ENCODE measurements around the gene PLAGL1.

Gene PLAGL1

DNA sequence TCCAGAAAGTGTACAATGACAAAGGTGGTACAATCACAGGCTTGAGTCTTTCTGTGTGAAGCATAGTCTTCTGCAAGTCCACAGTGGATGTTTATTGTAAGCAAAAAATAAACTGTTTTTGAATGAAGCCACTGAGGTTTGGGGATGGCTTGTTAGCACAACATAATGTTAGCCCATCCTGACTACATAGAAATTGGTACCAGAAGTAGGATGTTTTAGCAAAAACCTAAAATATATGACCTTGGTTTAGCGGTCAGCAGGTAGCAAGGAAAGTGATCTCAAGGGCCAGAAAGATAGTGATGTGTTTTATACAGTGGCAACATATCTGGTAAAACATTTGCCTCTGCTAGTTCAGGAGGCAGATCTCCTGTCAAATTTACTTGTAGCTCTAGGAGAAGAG, 15.8 kb downstream of the PLAGL1 start:
- H4K20me1 ChIP-seq (ENCODE audit: insufficient read depth), result no peaks in the 10 kb centered on the region
- TF ChIP-seq, protein P1, sequence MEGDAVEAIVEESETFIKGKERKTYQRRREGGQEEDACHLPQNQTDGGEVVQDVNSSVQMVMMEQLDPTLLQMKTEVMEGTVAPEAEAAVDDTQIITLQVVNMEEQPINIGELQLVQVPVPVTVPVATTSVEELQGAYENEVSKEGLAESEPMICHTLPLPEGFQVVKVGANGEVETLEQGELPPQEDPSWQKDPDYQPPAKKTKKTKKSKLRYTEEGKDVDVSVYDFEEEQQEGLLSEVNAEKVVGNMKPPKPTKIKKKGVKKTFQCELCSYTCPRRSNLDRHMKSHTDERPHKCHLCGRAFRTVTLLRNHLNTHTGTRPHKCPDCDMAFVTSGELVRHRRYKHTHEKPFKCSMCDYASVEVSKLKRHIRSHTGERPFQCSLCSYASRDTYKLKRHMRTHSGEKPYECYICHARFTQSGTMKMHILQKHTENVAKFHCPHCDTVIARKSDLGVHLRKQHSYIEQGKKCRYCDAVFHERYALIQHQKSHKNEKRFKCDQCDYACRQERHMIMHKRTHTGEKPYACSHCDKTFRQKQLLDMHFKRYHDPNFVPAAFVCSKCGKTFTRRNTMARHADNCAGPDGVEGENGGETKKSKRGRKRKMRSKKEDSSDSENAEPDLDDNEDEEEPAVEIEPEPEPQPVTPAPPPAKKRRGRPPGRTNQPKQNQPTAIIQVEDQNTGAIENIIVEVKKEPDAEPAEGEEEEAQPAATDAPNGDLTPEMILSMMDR (conservative IDR thresholded peaks at IDR 0.05; ENCODE audit: low read depth, low read length), result no peak
- H2AFZ ChIP-seq (ENCODE audit: low read depth), result no peak overlapping the region
- no peaks in the 10 kb centered on the region for H3K36me3 ChIP-seq (ENCODE audit: insufficient read depth)
- H3K27me3 ChIP-seq (ENCODE audit: insufficient read depth, low read depth), result no peaks in the 10 kb centered on the region
- H3K4me2 ChIP-seq, result no peak overlapping the region
- H3K79me2 ChIP-seq (ENCODE audit: insufficient read depth, low read depth), result no peaks in the 10 kb centered on the region
- H3K27ac ChIP-seq, result no peak overlapping the region
- no peaks in the 10 kb centered on the region for H3K4me1 ChIP-seq (ENCODE audit: low read depth, poor library complexity, severe bottlenecking)
- no peak overlapping the region for H3K4me3 ChIP-seq (IDR thresholded peaks at IDR 0.05; ENCODE audit: insufficient read depth, low read depth, low read length)
- no peak overlapping the region for H3K9ac ChIP-seq

DNA sequence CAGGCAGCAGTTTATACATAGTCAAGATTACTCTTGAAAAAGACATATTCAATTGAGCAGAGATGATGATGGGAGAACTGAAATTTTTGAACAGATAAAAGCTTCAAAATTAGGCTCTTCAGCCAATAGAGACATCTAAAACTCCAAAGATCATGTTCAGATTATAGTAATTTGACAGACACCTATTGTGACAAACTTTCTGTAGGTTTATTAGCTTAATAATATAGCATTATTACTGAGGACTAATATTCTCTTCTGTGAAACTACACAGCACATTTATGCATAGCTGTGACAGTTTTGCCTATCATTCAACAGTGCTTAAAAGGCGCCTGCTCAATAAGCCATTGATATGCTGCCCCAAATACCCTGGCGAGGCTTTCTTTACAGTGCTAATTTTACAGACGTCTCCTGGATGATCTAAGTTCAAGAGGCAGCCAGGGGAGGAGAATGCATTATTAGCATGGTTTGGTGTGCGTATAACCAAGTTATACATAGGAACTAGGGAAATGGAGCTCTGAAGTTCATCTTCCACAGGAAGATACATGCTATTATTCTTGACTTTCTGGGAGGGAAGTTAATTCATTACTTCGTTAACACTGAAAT, 21.5 kb downstream of the PLAGL1 start:
- H3K4me1 ChIP-seq (ENCODE audit: low read depth, poor library complexity, severe bottlenecking), result no peaks in the 10 kb centered on the region
- no peak overlapping the region for H3K9ac ChIP-seq
- no peak overlapping the region for H3K4me3 ChIP-seq (IDR thresholded peaks at IDR 0.05; ENCODE audit: insufficient read depth, low read depth, low read length)
- TF ChIP-seq, protein P1 (conservative IDR thresholded peaks at IDR 0.05; ENCODE audit: low read depth, low read length), result no peak
- H3K36me3 ChIP-seq (ENCODE audit: insufficient read depth), result no peaks in the 10 kb centered on the region
- H3K27ac ChIP-seq, result no peak overlapping the region
- H3K79me2 ChIP-seq (ENCODE audit: insufficient read depth, low read depth), result no peaks in the 10 kb centered on the region
- H3K27me3 ChIP-seq (ENCODE audit: insufficient read depth, low read depth), result no peaks in the 10 kb centered on the region
- no peak overlapping the region for H2AFZ ChIP-seq (ENCODE audit: low read depth)
- H3K4me2 ChIP-seq, result no peak overlapping the region
- H4K20me1 ChIP-seq (ENCODE audit: insufficient read depth), result no peaks in the 10 kb centered on the region

DNA sequence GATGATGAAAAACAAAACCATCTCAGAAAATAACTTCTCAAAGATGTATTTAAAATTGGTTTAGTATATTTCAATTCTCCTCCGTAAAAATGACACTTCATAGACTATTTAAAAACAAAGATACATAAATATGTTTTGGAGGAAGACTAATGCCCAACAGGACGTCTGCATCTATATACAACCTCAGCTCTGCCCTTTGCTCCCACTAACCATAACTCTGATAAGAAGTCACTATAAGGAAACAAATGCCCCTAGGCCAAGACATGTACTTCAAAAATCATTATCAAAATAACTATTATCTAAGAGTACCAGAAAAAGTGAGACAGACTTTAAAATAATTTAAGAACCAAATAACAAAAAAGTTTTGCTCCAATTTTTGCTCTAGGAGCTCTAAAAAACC, 23.4 kb downstream of the PLAGL1 start:
- H3K27me3 ChIP-seq (ENCODE audit: insufficient read depth, low read depth), result no peaks in the 10 kb centered on the region

DNA sequence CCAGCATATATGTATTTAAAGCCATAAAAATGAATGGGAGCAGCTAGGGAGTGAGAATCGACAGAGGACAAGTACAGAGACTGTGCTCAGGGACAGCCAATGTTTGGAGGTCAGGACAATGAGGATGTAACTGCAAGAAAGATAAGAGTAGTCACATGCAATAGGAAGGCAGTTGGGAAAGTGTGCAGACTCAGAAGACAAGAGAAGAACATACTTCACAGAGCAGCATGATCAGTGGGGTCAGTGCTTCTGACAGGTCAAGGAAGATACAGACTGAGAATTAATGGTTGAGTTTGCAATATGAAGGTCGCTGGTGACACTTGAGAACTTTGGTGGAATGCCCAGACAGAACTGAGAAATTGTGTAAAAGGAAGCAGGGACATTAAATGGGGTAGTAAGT, 25.1 kb downstream of the PLAGL1 start:
- TF ChIP-seq, protein P1 (conservative IDR thresholded peaks at IDR 0.05; ENCODE audit: low read depth, low read length), result no peak
- Histone ChIP-seq H3K4me2 (no peak overlapping the region), H3K27me3 (ENCODE audit: insufficient read depth, low read depth) (no peaks in the 10 kb centered on the region), H3K27ac (no peak overlapping the region), H3K79me2 (ENCODE audit: insufficient read depth, low read depth) (no peaks in the 10 kb centered on the region), H3K36me3 (ENCODE audit: insufficient read depth) (no peaks in the 10 kb centered on the region), H3K4me3 (IDR thresholded peaks at IDR 0.05; ENCODE audit: insufficient read depth, low read depth, low read length) (no peak overlapping the region), H4K20me1 (ENCODE audit: insufficient read depth) (no peaks in the 10 kb centered on the region), H3K4me1 (ENCODE audit: low read depth, poor library complexity, severe bottlenecking) (no peaks in the 10 kb centered on the region), H2AFZ (ENCODE audit: low read depth) (no peak overlapping the region), H3K9ac (no peak overlapping the region)

More for the DNA sequence above, 23.4 kb downstream of the PLAGL1 start:
- Histone ChIP-seq H3K4me1 (ENCODE audit: low read depth, poor library complexity, severe bottlenecking) (no peaks in the 10 kb centered on the region), H3K4me2 (no peak overlapping the region), H3K79me2 (ENCODE audit: insufficient read depth, low read depth) (no peaks in the 10 kb centered on the region), H3K36me3 (ENCODE audit: insufficient read depth) (no peaks in the 10 kb centered on the region), H3K27ac (no peak overlapping the region), H3K4me3 (IDR thresholded peaks at IDR 0.05; ENCODE audit: insufficient read depth, low read depth, low read length) (no peak overlapping the region), H4K20me1 (ENCODE audit: insufficient read depth) (no peaks in the 10 kb centered on the region), H2AFZ (ENCODE audit: low read depth) (no peak overlapping the region), H3K9ac (no peak overlapping the region)
- TF ChIP-seq, protein P1 (conservative IDR thresholded peaks at IDR 0.05; ENCODE audit: low read depth, low read length), result no peak

Measured in KMS-11 (cell line).